A204.1 (cell line): ENCODE data around the gene TBC1D7.
"Not testable (repeated sequence)": the region's sequence is repeated elsewhere in the genome, so short reads cannot be mapped to it uniquely, and the experiment has no call there.

ENCODE experiments used
- FAIRE-seq: peaks from 2 replicates; lab custom pipeline; 2012; peaks lifted over from hg19 to GRCh38; lab: Jason Lieb, UNC

Gene TBC1D7

DNA sequence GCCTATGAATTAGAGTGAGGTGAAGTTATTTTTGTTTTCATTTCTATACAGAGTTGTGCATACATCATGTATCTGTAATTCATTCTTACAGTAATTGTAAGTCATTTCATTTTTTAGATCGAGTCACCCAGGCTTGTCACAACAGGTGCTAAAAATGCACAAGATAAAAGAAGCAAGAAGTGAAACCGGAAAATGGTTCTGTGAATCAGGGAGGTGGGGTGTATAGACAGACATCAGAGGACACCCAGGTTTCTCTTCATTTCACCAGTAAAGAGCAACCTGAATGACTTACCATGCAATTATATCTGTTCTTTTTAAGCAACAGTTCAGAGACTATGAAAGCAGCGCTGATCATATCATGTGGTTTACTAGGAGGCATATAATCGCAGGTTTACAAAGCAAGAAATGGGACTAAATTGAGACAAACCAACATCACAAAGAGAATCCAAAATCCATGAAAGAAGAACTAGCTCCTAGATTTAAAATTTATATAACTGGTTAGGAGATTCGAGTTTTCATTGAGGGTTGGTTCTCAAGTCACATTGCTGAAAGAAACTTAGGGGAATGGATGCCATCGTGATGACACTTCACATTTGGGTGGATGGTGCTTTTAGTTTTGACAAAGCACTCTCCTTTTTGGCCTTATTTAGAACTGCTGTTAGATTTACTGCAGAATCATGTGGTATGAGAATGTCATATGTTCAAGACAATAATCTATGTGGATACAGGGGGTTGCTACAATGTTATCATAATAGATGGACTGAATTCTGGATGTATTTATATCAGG is 27.9 kb upstream of the TBC1D7 start:
- FAIRE-seq = no peak

DNA sequence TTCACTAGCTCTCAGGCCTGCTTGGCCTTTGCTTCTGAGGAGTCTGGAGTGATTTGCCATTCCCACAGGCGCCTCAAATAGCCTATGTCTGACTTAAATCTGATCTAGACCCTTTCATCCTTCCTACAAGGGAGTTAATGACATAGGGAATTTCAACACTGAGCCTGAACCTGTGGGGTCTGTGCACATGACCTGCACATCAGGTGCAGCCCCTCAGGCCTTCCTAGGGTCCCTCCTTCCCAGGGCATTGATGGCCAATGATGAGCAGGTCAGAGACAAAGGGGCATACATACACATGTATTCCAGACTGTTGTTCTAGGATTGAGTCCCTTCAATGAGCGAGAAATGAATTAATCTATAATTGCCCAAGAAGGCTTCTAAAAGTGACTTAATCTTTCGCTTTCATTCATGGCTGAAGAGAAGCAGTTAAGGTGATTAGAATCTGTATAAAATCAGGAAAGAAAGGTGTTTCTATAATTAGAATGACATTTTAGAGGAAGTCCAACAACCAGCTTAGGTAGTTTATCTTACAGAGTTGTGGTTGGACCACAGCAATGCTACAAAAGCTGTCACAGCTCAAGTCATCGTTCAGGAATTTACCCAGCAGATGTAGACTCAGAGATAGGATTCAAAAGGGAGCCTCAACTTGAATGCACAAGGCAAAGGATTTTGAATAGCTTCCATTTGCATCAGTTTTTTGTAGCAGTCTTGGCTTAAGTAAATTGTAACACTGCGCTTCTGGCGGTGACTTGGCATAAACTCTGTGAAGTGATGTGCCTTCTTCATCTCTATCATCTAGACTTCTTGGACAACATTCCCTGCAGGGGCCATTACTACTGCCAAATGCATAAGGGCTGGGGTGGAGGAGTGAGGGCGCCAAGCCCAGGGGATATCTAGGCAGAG is 27.0 kb upstream of the TBC1D7 start:
- no peak for FAIRE-seq

DNA sequence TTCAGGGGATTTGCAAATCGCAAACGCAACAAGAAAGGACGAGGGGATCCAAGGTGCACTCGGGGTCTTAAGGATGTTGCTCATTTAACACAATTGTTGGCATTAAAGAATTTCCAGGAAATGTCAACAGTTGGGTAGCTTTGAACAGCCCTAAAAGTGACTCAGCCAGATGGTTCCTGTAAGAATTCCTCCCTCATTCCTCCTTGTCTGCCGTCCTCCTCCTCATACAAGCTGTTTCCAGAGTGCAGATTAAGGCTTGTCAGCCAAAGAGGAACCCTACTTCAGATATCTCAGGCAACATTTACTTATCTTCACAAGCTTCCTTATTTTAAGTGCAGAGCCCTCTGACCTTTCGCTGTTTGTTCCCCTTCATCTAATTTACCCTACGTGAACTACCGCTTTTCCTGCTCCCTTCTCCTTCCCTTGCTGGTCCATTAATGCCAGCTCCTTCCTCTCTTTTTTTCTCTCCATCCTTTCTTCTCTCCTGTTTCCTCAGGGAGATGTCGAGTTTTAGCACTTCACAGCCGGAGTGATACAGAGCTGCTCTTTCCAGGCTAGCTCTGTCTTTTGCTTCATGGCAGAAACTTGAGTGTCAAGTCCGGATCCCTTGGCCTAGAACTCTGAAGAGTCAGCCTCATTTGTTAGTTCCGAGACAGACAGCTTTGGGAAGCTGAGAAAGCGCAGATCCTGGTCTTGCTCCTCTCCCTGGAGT is 26.1 kb upstream of the TBC1D7 start:
- FAIRE-seq = no peak

DNA sequence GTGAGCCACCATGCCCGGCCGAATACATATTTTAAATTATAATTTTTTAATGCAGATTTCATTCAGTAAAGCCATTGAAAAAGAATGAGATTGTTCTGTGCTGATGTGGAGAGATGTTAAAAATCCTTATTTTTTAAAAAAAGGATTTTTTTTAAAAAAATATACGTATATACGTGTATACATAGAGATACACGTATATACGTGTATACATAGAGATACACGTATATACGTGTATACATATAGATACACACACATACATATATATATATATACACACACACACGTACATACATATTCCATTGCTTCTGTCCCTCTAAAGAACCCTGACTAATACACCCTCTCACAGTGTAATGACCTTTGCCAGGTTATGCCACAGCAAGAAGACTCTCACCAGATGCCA is 23.8 kb upstream of the TBC1D7 start:
- no peak for FAIRE-seq

DNA sequence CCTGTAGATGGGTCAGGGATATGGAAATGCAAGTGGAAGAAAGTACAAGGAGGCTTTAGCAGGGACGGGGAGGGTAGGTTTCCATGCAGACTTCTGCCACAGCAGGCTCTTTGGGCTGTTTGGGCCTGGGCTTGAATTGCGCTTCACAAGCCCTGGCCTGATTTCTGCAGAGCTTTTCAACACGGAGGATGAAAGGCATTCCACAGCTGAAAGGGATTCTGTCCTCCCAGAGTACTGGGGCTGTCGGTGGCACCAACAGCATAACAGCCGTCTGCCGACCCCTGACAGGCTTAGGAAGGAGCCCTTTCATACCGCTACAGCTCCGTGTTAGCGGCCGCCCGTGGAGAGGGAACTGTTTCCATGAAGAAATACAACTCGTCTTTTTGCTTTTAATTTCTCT is 22.9 kb upstream of the TBC1D7 start:
- no peak for FAIRE-seq

DNA sequence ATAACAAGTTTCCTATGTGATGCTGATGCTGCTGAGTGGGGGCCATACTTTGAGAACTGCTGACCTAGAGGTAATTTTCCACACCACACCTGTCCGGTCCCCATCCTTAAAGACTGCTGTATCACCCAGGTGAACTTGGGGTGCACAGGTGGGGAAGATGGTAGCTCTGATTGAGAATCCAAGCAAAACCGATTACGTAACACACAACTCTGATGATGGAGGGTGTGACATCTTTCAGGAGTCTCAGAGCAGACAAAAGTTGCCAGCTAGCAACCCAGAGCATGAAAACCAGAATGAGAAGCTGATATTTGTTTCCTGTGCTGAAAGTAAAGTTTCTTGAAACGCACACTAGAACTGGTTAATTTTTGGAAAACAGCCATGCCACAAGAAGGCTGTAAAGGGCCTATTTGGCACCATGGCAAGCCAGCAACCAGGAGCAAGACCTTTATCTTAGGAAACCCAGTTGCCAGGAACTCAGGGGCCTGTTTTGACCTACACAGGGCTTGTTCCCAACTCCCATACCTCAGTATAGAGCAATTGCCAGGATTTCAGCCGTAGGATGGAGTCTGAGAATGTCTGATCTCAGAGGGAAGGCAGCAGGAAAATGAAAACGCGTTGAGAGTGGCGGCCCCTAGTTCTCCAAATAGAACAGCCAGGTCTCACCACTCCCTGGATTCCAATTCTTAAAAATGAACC is 21.6 kb upstream of the TBC1D7 start:
- no peak for FAIRE-seq

DNA sequence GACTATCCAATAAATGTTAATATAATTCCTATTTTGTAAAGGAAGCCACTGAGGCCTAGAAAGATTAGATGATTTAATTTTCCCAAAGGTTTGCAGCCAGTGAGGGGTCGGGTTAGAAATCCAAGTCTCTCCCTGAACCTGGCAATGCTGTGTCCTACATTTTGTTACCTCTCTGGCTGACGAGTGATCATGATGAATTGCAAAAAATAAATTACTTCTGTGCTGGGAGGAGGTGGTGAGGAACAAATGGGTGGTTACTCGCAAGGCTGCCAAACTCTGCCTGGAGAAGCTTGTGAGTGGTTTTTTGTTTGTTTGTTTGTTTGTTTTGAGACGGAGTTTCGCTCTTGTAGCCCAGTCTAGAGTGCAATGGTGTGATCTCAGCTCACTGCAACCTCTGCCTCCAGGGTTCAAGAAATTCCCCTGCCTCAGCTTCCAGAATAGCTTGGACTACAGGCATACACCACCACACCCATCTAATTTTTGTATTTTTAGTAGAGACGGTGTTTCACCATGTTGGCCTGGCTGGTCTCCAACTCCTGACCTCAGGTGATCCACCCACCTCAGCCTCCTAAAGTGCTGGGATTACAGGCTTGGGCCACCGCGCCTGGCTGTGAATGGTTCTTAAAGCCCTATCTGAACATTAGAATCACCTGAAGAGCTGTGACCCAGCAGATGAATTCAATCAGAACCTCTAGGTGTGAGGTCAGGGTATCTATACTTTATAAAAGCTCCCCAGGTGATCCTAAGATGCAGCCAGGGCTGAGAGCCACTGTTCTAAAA is 20.2 kb upstream of the TBC1D7 start:
- no peak for FAIRE-seq

DNA sequence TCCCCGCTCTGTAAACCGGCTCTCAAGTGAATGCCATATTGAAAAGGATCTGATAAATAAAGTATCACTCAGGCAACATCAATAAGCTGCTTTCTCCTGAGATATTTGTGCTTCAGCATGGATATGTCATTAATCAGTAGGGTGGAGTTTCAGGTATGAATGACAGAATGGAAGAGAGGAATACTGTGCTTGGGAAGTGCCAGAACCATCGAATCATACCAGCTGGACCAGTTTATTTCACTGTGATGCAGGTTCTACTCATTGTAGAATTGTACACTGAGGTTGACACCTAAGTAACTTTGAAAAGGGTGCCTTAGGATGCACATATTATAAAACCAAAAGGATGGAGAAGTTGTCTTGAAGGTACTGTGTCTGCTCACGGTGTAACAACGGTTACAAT is 17.9 kb upstream of the TBC1D7 start:
- FAIRE-seq = no peak

DNA sequence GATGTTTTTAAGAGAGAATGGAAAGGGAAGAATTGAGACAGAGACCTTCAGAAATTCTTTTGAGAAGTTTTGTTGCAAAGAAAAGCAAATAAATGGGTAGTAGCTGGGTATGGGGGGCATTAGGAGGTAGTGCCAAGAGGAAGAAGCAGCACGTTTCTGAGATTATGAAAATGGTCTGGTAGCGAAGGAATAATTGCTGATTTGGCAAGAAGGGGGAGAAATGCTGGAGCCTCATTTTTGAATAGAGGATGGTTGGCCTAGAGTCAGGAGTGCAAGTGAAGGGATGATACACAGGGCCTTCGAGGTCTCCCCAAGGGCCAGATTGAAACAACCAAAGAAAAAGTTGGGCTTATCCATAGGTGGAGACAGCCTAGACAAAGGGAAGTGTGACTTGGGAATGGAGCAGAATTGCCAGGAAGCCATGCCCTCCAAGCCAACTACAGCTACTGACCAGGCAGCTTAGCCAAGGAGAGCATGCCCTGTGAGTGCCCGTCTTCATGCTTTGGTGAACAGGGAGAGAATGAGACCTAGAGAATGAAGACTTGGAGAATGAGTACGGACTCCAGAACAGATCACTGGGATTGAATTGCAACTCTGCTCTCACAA is 14.2 kb upstream of the TBC1D7 start:
- no peak for FAIRE-seq

DNA sequence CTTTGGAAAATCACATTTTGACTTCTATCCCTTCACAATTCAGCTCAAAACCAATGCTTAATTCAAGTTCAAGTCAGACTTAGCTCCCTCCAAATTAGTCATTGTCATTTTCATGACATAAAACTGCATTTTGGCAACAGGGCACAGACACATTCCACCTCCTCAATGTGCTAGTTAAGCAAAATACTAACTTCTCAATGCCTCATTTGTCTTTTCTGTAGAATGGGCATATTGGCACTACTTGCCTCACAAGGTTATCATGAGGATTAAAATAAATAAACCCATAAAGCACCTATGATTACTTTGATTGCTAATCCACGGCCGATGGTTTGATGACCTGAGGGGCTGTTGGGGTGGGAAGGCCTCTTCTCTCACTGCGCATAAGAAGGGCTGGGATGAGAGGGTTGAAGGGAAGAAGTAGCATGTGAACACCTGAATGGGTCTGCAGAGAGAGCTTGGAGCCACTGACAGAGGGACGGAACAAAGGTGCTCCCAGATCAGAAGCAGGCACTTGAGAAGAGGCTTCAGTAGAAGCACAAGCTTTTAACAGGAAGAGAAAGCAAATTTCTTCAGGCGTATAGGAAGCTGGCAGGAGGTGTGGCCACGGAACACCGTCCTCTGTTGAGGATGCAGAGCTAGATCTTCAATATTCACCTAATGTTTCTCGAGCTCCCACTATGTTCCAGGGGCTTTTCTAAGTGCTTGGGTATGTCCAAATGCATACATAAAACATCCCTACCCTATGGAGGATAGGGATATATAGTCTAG is 11.7 kb upstream of the TBC1D7 start:
- FAIRE-seq = no peak

DNA sequence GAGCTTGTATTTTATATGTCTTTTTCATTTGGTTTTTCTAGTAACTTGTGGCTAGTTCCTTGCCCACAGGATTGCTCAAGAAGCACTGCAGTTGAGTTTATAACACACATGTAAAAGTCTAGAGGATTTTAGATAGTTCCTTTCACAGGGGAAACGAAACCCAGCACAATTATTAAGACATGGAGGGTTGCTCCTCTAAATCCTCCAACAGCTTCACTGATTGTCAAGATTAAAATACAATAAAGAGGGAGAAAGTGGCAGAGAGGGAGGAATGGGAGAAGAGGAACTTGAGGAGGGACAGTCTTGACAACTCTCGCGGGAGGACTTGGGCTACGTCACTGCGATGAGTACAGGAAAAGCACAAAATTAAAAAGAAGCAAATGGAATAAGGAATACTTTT is 9.7 kb upstream of the TBC1D7 start:
- no peak for FAIRE-seq

DNA sequence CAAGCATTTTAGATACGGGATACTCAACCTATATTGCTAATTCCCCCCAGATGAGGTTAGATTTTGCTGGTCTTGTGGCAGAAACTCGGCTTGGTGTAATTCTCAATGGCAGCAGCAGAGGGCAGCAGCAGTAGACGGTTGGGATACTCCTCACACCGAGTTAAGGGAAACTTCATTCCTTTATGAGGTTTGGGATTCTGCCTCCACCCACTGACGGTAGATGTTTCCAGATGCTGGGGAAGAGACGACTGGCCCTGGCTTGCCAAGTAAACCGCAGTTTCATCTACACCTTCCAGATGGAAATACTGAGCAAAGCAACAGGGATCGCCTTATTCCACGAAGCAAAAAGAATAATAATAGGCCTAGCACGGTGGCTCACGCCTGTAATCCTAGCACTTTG is 8.2 kb upstream of the TBC1D7 start:
- peak; percentile 64 for FAIRE-seq

DNA sequence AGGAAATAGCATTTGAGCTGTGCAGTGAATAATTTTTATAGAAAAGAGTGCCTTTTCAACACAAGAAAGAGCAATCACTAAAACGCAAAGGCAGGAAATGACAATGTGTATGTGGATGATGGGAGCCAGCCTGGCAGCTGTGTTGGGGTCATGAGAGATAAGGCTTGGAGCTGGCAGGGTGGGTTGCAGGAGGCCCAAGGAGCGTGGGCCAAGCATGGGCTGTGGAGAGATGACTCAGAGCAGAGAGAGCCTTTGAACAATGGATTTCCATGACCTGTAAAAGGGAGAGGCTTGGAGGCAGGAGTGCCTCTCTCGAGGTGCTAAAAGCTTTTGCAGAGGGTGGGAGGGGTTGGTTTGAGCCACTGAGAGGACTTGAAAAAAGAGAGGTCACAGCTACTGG is 6.6 kb upstream of the TBC1D7 start:
- no peak for FAIRE-seq

DNA sequence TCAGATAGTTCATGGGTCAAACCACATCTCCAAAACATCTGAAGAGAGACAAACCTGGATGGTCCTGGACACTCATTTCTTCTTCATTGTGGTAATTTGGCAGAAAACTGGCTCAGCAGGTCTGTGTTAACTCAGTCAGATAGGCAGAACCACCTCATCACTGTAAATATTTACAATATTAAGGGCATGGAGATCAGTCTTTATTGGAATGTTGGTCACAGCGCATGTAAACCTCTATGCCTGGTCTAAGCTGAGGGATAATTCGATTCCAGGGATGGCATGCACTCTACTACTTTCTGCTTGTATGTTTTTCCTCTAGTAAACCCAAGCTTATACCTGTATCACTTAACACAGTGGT is 4.0 kb upstream of the TBC1D7 start:
- no peak for FAIRE-seq

DNA sequence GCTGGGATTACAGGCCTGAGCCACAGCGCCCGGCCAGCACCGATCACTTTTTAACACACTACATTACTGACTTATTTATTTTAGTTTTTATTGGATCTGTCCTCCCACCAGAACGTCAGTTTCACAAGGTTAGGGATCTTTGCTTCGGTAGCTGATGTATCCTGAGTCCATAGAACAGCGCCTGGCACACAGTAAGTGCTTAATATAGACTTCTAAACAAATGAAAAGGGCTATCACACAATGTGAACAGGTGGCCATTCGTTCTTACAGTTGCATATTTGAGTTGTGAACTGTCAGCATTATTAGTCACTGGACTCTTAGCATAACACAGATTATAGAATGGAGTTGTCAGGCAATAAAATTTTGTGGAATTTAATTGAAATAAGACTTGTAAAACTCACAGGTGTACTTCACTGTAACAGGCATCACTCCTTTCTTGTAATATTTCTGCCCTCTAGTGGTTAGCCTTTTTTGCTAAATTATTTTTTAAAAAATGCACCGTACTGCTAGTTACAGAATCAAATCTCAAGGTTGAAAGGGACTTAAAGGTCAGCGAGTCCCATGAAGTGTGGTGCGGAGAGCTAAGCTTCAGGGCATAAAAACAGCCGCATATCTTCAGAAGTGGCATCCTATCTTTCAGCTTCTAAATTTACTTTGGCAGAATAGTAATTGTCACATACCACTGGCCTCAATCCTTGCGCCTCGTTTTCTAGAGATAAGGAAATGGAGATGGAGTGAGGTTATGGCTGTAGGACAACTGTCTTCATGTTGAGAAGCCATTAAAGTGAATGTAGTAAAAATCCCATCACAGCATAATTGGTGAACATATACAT is 3.4 kb upstream of the TBC1D7 start:
- no peak for FAIRE-seq

DNA sequence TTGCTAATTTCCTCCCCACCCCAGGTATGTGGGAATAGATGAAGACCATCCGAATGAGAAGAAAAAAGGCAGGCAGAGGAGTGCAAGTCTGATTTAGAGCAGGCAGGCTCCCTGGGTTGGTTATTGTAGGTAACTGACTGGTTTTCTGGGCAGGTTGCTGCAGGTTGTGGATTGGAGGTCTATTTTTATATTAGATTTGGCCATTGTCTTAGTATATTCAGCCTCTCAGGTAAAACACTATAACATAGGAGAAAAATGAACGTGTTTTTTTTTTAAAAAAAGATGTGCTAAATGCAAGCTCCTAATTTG is 492 bp upstream of the TBC1D7 start:
- no peak for FAIRE-seq

DNA sequence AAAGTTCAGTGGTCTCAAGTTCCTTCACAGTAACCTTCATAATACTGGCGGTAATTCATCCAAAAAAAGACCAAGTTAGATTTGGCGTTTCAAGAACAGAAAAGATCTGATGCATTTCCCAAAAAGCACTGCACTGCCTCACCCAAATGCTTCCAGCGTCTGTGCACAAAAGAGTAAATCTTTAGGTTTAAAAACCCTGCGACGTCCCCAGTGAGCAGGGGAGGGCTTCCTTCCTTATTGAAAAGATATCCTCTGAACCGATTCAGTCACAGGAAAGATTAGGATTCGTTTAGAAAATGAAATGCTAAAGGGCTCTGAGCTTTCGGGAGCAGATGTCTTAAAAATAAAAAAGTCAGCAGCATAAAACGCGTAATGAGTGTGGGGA is 654 bp downstream of the TBC1D7 start:
- no peak for FAIRE-seq

DNA sequence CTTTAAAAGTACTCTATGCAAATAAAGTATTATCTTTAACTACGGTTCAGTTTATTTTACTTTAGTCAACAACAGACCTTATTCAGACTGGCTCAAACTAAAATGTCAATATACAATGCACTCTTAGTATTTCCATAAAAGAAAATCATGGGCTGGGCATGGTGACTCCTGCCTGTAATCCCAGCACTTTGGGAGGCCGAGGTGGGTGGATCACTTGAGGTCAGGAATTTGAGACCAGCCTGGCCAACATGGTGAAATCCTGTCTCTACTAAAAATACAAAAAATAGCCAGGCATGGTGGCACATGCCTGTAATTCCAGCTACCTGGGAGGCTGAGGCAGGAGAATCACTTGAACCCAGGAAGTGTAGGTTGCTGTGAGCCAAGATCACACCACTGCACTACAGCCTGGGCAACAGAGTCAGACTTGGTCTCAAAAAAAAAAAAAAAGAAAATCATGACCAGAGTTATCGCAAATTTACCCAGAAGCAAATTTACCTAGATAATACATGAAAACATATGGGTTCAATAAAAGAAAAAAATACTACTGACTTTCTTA is 2.2 kb downstream of the TBC1D7 start:
- FAIRE-seq = not testable (repeated sequence)

DNA sequence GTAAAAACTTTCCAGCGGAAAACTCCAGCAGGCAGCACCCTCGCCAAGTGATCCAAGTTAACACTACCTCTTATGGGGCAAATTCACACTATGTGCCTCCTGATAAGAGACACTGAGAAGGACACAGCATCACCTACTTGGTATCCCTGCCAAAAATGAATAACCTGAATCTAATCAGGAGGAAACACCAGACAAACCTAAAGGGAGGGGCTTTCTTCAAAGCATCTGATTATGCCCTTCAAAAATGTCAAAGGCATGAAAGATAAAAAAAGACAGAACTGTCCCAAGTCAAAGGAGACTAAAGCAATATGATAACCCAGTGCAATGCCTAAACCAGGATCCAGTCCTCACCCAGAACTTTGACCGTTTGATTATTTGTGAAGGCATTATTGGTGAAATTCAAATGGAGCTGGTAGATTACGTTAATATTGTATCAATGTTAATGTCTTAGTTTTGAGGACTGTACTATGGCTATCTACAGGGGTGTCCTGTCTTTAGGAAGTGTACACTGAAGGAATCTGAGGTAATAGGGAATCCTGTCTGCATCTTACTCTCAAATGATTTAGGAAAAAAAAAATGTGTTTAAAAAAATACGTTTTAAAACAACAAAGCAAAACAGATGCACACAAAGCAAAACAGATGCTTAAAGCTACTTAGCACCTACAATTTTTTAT is 8.3 kb downstream of the TBC1D7 start:
- no peak for FAIRE-seq
